ENCODE data around the gene CLK1.

CLK1 gene

GRCh38 chr2:200810252-200810997 is 54.0 kb downstream of the CLK1 start:
- no peak for DNase-seq

GRCh38 chr2:200809506-200810251 is 54.8 kb downstream of the CLK1 start:
- no peak for DNase-seq

Data from activated CD8-positive, alpha-beta memory T cell treated with anti-CD3 and anti-CD28 coated beads for 24 hours (primary cell).